ENCODE measurements around the gene KLK8.
"Not testable (repeated sequence)": the region's sequence is repeated elsewhere in the genome, so short reads cannot be mapped to it uniquely, and the experiment has no call there.

The KLK8 gene

GRCh38 chr19:50981587-50982146 lies 19.7 kb downstream of the KLK8 start:
- no peak for DNase-seq

GRCh38 chr19:50980208-50980607 lies 21.2 kb downstream of the KLK8 start:
- DNase-seq: no peak

- DNase-seq: no peak
Observed at GRCh38 chr19:50979758-50980157, 21.6 kb downstream of the KLK8 start.

- DNase-seq: no peak
Observed at GRCh38 chr19:50978772-50979390, 22.5 kb downstream of the KLK8 start.

GRCh38 chr19:50977626-50978025 lies 23.8 kb downstream of the KLK8 start:
- DNase-seq: no peak

- no peak for DNase-seq
Observed at GRCh38 chr19:50975766-50976165, 25.6 kb downstream of the KLK8 start.

- no peak for DNase-seq
Observed at GRCh38 chr19:50974702-50975556, 26.5 kb downstream of the KLK8 start.

- DNase-seq: no peak
Observed at GRCh38 chr19:50972795-50973376, 28.5 kb downstream of the KLK8 start.

GRCh38 chr19:50969810-50970209 lies 31.6 kb downstream of the KLK8 start:
- DNase-seq: not testable (repeated sequence)

- DNase-seq: no peak
Observed at GRCh38 chr19:50969413-50969760, 32.0 kb downstream of the KLK8 start, which contains the start of gene KLK6. Gene KLK6, minus strand, starts transcription at chr19:50969591. Its CDS starts 1,487 bp downstream, at chr19:50968104.

- DNase-seq: no peak
Observed at GRCh38 chr19:50968716-50969412, 32.5 kb downstream of the KLK8 start.

GRCh38 chr19:50967929-50968715 lies 33.3 kb downstream of the KLK8 start:
- no peak for DNase-seq

GRCh38 chr19:50964266-50964665 lies 37.1 kb downstream of the KLK8 start:
- DNase-seq: no peak

GRCh38 chr19:50963381-50963780 lies 38.0 kb downstream of the KLK8 start:
- DNase-seq: no peak

- DNase-seq: no peak
Observed at GRCh38 chr19:50962245-50962644, 39.2 kb downstream of the KLK8 start.

- DNase-seq: no peak
Observed at GRCh38 chr19:50959731-50960500, 41.5 kb downstream of the KLK8 start.

- DNase-seq: no peak
Observed at GRCh38 chr19:50957587-50957986, 43.8 kb downstream of the KLK8 start.

GRCh38 chr19:50952910-50953309 lies 48.5 kb downstream of the KLK8 start, which contains the start of gene KLK5:
Gene KLK5, minus strand, starts transcription at chr19:50953038. Its CDS starts 381 bp downstream, at chr19:50952657.
- no peak for DNase-seq

- no peak for DNase-seq
Observed at GRCh38 chr19:50949861-50950260, 51.5 kb downstream of the KLK8 start.

GRCh38 chr19:50947123-50947522 lies 54.3 kb downstream of the KLK8 start:
- no peak for DNase-seq
